Measurements from ENCODE around the gene CXXC1.
"Not testable (repeated sequence)": the region's sequence is repeated elsewhere in the genome, so short reads cannot be mapped to it uniquely, and the experiment has no call there.

Gene CXXC1

DNA sequence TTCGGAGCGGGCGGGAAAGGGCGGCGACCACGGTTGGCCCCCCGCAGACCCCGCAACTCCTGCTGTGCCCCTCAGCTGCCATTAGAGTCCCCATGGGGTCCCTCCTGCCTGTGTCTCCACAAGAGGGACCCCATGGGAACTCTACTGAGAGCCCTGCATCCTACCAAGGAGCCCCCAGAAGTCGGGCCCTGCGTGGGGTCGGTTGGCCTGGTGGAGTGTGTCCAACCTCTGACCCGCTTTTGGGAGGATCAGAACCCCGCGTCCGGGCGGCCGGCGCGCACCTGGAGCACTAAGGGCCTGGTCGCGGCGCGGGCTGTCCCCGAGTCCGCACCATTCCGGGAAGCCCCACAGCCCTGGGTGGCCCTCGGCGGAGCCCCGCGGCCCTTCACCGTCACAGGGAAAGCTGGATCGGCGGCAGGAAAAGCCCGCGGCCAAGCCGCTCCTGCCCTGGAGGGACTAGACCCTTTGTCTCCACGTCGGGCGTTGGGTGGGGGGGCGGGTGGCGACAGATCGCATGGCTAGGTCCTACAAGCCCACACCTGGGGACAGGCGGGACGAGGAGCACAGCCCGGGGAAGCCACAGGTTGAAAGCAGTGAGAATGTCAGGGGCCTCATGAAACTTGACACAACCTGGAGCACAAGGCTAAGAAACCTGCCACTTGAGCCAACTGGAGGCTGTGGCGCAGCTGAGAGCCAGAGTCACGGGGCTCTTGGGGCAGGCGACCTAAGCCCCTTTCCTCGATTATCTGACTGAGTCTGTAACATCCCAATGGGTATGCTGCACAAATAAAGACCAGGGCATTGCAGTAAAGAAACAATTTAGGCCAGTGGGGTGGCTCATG, 11.2 kb upstream of the CXXC1 start:
- DNase-seq (ENCODE audit: low read depth, low spot score) = no peak

DNA sequence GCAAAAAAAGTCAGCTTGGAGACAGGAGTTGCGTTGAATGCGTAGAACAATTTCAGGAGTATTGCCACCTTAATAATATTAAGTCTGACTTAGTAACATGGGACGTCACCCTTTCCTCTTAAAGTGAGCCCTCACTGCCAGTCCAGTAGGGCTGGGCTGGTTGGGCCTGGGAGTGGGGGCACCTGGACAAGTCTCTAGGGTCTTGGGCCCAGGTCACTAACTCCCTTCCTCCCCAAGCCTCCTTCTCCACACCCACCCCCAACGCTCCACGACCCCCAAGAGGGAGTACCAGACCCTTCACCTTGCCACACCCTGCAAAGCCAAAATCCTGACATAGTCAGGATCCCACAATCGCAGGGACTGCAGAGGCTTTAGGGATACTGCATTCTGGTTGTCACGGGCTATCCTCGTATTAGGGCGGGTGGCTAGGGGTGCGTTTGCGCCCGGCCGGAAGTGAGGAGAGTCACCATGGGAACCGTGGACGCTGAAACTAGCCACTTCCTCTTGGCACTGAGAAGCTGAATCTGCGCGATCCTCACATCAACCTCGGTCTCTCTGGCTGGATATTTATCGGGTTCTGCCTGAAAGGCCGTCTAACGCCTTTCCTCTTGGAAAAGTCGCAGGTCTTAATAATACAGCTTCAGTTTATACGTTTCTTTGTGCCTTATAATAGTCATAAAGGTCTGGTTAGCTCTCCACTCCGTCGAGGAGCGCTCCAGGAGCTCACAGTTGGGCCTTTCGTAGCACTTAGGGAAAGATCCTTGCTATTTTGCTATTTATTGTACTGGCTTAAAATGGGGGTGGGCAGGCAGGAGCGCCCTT, 10.3 kb upstream of the CXXC1 start:
- peak; percentile 31 for DNase-seq (ENCODE audit: low read depth, low spot score)

DNA sequence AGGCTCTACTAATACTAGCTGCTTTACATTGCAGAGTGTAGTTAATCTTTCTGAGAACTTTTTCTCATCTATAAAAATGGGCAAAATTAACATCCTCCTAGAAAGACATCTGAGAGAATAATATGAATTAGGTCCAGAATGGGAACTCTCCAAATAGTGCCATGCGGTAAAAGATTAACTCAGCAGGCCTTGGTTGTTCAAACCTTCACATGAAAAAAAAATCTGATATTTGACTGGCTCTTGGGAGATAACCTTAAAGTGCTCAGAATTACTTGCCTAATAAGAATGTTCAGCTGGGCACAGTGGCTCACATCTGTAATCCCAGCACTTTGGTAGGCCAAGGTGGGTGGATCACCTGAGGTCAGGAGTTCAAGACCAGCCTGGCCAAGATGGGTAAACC, 5.5 kb upstream of the CXXC1 start:
- no peak for DNase-seq (ENCODE audit: low read depth, low spot score)

DNA sequence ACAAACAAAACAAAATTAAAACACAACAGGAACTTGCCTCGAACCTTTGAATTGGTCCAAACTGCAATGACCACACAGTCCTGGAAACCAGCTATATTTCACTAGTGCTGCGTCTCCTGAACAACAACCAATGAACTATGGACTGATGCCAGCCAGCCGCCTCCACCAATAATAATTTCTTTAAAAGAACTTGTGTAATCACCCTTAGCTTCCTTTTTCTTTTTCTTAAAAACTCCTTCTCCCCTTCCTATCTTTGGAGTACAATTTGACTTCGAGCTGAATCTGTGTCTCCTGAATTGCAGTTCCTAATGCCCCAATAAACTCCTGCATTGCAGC, 1.6 kb upstream of the CXXC1 start:
- no peak for DNase-seq (ENCODE audit: low read depth, low spot score)

DNA sequence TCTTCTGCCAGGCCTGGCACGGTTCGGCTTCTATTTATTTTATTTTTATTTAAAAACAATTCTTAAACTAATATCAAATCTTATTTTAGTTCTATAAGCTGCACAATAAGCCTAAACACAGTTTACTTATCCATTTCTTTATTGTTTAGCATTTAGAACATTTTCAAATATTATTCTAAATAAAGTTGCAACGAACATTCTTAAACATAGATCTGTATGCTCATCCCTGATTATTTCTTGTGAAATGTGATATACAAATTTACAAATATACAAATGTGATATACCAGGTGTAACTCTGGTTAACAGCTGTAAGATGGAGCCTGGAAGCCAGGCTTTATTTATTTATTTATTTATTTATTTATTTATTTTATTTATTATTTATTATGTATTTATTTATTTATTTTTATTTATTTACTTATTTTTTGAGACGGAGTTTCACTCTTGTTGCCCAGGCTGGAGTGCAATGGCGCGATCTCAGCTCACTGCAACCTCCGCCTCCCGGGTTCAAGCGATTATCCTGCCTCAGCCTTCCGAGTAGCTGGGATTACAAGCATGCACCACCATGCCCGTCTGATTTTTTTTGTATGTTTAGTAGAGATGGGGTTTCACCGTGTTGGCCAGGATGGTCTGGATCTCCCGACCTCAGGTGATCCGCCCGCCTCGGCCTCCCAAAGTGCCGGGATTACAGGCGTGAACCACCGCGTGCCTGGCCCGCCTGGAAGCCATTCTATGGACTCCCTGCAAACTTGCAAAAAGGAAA, 1.0 kb upstream of the CXXC1 start:
- DNase-seq (ENCODE audit: low read depth, low spot score) = not testable (repeated sequence)

DNA sequence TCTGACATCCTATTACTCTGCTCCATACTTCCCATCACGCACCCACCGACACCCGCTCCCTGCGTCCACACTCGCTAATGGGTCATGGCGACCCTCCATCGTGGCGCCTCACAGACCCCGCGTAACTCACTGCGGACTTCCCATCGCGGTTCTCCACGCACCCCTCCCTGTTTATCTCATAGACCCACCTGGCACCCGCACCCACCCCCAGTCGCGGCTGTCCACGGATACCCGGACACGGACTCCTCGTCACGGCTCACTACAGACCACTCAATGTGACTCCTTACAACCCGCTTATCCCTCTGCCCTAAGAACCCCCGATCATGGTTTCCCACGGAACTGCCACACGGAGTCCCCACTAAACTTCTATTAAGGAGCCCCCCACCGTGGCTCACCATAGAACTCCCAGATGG, 458 bp downstream of the CXXC1 start:
- DNase-seq (ENCODE audit: low read depth, low spot score) = no peak

DNA sequence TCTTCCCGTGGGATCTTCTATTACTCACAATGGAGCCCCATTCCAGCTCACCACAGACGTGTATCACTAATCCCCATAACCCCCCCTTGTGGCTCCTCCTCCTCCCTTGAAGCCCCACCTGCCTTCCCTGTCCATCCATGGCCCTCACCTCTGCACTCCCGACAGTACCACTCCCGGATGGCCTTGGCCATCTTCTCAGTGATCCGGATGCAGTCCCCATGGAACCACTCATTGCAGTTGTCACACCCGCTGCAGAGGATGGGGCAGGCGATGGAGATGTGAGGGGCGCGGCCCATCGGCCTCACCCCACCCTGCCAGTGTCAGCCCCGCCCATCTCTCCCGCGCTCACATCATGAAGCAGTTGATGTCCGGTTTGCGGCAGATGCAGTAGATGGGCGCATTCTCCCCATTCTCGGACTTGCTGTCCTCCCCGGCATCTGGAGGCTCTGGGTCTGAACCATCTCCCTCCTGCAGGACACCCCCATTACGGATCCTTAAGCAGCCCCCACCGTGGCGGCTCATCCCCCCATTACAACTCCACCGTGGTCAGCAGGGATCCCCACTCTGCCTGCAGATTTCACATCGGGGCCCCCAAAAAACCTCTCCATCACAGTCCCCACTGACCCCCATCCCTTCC, 983 bp downstream of the CXXC1 start:
- DNase-seq (ENCODE audit: low read depth, low spot score) = no peak

DNA sequence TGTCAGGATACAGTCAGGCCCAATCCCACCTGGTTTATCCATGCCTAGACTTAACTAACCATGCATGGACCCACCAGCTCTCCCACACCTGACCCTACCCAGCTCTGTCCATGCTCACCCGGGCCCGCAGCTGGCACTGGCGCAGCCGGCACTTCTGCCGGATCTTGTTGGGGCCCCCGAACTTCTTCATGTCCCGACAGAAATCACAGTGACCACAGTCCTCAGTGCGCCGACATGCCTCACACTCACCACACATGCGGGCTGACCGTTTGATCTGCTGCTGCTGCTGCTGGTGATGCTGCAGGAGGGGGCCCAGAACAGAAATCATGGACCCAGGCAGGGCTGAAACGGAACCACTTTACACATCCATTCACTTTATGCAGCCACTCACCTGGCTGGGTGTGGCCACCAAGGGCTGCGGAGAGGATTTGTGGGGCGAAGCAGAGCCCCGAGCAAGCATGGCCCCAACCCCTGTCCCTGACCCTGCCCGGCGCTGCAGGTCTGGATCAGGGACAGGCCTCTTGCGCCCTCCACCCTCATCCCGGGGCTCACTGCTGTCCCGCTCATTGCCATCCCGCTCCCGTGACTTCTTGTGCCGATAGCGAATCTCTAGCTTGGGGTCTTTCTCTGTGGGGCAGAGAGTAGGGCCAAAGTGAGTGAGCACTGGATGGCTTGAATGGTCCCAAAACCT, 1.7 kb downstream of the CXXC1 start:
- no peak for DNase-seq (ENCODE audit: low read depth, low spot score)

DNA sequence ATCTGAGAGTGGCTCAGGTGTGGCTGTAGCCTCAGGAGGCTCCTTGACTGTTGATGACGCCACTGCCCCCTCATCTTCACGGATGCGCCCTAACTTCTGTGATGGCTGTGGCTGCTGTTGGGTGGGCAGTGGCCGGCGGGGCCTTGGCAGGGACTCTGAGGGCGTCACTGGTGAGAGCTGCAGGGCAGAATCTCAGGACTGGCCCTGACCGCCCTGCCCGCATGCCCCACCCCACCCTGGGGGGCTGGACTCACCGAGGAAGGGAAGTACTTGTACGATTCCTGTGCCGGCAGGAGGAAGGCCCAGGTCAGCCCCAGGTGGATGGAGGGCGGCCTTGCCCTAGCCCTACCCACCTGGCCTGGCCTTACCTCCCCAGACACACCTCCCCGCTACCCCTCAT, 2.4 kb downstream of the CXXC1 start:
- no peak for DNase-seq (ENCODE audit: low read depth, low spot score)

DNA sequence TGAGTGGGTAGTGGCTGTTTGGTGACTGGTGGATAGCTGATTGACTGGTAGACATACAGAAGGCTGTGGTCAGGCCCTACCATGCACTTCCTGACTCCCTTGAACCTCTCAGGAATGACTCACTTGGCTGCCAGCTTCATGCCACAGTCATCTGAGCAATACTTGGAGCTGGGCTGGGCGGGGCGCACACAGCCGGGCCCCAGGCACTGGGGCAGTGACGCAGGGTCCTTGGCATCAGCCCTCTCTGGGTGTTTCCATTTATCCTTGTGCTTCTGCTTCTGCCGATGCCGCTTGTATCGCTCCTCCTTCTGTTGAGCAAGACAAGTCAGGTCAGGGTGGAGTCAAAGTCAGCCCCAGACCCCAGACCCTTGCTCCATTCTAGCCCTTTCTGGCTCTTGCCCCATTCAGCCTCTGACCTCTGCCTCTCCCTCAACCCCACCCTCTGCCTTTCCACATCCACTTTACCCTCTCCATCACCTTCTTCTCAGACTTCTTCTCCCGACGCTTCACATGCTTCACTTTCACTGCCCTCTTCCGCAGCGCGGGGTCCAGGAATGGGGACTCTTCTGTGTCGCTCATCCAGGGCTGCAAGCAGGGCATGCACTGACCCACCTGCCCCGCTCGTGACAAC, 3.1 kb downstream of the CXXC1 start:
- no peak for DNase-seq (ENCODE audit: low read depth, low spot score)

DNA sequence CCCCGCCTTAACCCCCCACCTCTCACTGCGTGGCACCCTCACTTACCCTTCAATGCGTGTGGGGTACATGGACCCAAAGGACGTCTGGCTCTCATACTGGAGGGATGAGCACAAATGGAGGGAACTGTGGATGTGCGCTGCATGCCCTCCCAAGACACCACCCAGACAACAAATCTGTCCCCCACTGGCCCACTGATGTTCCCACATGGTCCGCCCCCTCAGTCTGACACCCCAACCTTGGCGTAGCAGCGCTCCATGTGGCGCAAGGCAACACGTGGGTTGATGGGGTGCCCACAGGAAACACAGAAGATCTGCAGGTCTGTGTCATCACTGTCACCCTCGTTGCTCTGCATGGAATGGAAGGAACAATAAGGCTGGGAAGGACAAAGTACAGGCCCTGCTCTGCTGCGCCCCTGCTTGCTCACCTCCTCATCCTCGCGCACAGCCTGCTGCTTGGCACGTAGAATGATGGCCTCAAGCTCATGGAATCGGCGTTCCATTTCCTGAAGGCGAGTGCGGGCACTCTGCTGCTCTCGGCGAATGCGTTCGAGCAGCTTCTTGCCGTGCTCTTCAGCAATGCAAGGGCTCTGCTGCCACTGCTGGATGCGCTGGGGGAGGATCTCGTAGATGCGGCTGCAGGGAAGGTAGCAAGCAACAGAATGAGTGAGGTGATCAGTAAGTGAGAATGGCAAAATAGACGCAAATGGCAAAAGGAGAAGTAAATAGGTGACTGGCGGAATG, 3.9 kb downstream of the CXXC1 start:
- no peak for DNase-seq (ENCODE audit: low read depth, low spot score)

DNA sequence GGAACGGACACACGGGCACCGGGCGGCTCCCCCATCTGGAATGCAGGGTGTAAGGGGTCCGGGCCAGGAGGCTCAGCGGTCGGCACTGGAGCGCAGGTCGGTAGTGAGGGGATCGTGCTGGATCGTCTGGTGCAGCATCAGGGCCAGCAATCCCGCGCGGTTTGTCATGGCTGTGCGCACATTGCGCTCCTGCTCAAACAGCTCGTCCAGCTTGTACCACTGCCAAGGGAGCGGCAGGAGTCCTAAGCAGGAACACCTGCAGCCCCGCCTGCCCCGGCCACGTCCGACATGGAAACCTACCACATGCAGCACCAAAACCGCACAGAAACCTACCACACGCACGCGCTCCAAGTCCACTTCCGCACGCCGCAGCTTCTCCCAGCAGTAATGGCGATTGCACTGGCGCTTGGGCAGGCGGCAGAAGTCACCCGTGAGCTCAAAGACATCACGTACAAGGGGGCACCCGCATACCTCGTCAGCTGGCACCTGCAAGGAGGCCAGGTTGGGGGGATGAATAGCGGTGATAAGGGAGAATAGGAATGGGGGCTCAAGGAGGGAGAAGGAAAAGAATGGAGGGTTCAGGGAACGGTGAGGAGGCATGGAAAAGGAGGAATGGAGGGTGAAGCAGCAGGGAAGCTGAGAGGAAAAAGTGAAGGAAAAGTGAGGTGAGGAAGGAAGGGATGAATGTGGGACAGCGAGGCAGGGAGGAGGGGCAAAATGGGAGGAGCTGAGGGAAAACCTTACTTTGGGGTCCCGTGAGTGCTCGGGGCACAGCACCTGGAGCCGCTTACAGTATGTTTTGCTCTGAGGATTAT, 4.8 kb downstream of the CXXC1 start:
- no peak for DNase-seq (ENCODE audit: low read depth, low spot score)

DNA sequence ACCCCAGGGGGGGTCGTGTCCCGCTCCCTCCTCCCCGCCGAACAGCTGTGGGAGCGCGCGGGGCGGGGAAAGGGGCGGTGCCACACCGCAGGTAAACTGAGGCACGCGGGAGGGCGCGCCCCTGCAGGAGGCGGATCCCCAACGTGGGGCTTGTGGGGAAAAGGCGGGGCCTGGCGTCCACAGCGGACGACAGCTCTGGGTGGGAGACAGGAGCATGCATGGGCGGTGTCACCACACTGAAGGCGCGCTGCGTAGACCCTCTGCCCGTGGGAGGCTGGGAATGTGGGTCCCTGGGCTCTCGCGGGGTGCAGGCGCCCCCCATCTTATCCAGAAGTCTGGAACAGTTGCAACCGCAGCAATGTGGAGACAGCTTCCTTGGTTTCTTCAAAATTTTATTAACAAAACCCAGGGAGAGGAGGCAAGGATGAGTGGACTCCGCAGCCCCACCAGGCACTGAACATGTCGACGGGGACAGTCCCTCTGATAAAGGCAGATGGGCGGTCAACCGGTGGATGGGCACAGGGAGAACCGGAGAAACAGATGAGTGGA, 5.4 kb downstream of the CXXC1 start:
- no peak for DNase-seq (ENCODE audit: low read depth, low spot score)

DNA sequence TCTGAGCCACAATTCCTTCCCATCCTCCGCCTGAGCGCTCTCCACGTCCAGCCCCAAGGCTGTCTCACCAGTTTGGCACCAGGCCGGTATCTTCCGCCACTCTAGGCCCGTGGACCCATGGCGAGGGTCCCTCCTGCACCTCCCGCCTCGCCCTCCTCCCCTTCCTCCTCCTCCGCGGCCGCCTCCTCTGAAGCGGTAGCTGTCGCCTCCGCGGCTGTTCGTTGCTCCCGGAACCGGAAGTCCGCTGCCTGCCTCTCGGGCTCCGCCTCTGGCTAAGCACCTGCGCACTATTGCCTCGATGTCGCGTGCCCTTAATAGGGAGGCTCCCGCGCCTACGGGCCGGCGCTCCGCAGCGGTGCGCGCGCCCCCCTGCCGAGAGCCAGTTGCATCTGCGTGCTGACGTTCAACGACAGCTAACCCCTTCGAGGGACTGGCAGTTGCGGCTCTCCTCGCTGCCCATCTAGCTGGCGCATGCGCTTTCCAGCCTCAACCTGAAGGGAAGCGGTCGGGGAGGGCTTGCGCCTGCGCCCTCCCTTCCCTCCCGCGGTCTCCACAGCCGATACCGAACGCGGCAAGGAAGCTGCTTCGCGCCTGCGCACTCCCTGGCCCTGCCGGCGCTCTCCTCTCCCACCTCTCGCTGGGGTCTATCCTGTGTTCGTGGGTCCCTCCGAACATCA, 6.1 kb downstream of the CXXC1 start, which contains the start of gene MBD1:
TSS of gene MBD1 (minus strand) at position 229 of the 677 bp plus-strand sequence. CDS start 1,531 bp downstream, outside the sequence.
- DNase-seq (ENCODE audit: low read depth, low spot score) = peak; percentile 96

DNA sequence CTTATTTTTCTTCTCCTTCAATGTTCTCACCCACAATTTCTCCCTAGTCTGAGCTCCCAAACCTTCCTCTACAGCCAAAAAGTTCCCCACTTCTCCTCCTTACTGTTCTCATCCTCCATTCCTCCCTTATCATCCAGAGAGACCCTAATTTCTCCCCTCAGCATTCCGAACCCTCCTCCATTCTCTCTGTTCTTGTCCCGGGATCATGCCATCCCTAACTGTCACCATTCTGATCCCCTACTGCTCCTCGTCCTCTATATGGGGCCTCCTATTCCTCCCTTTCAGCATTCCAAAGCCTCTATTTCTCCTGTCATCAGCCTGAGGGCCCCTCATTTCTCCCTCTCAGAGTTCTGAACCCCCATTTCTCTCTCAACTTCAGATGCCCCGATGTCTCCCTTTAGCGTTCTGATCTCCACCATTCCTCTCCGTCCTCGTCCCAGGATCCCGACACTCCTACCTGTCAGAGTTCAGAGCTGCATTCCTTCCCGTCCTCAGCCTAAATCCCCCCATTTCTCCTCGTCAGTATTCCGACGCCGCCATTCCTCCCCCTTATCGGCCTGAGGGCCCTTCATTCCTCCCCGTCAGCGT, 6.7 kb downstream of the CXXC1 start:
- no peak for DNase-seq (ENCODE audit: low read depth, low spot score)

DNA sequence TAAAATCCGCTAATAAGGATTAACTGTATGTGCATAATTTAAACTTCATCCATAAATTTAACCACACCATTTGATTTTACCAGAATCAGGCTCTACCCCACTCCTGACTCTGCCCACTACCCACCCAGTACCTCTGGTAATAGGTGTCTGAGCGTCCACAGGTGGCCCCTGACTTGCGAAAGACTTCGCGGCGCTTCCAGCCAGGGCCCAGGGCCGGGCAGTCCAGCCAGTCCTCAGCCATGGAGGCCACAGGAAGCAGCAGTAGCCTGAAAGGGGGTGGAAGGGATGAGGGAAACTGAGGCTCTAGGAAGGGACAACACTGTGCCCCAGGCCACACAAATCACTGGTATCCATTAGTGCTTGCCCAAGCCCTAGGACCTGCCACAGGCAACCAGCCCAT, 7.7 kb downstream of the CXXC1 start:
- no peak for DNase-seq (ENCODE audit: low read depth, low spot score)

DNA sequence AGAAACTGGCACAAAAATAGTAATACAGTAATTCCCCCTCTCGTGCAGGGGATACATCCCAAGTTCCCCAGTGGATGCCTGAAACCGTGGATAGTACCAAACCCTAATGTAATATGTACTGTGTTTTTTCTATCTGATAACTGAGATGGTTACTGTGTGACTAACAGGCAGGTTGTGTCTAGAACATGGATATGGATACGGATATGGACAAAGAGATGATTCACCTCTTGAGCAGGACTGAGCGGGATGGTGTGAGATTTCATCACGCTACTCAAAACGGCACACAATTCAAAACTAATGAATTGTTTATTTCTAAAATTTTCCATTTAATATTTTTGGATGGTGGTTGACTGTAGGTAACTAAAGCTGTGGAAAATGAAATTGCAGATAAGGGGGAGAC, 9.6 kb downstream of the CXXC1 start:
- DNase-seq (ENCODE audit: low read depth, low spot score) = no peak

DNA sequence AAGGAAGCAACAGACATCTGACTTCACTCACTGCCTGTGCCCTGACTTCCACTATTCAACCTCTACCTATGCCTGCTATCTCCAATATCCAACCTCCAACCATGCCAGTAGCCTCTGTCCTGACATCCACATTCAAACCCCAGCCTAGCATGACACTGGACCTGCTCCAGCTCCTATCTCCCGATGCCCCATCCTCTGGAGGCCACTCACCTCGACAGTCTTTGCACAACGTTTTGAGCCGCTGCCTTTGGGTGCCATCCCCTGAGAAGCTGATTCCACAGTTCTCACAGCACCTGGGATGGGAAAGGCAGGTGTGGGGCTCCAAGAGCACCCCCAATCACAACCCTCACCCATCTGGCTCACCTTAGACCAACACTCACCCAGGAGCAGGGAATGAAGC, 11.0 kb downstream of the CXXC1 start:
- no peak for DNase-seq (ENCODE audit: low read depth, low spot score)
